Stimulated activated CD4-positive, alpha-beta T cell treated with anti-CD3 and anti-CD28 coated beads, Interleukin-12 subunit alpha, Interleukin-12 subunit beta, amount 100 ng/mL, for 4 hours (primary cell): Measurements from ENCODE around the gene RASL10A.
"Not testable (repeated sequence)": the region's sequence is repeated elsewhere in the genome, so short reads cannot be mapped to it uniquely, and the experiment has no call there.

Experiments
- DNase-seq: peaks from one replicate; pipeline ENCODE4 v3.0.0-alpha.2; 2020

Gene RASL10A

GRCh38 chr22:29315286-29316140 lies at the start of gene RASL10A:
Gene RASL10A (minus strand): TSS chr22:29315697. CDS start chr22:29315246, 451 bp downstream.
- no peak for DNase-seq

DNA sequence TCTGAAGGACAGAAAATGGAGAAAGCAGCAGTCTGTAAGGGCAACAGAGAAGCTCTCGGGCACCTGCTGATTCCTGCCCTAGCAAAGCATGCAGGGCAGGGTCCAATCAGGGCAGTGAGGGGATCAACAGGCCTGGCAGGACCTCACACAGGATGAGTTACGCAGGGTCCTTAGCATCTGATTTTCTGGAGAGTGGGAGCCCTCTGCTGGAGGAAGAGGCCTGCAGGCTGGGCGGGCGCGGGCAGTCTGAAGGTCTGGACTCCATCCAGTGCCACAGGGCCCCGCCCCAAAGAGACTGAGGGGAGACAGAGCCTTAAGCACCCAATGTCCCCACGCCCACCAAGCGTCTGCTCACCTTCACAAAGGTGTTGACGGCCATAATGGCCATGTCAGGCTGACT lies 44.0 kb upstream of the RASL10A start:
- DNase-seq, result no peak

- not testable (repeated sequence) for DNase-seq
Measured at GRCh38 chr22:29357193-29357890, 41.8 kb upstream of the RASL10A start.

DNA sequence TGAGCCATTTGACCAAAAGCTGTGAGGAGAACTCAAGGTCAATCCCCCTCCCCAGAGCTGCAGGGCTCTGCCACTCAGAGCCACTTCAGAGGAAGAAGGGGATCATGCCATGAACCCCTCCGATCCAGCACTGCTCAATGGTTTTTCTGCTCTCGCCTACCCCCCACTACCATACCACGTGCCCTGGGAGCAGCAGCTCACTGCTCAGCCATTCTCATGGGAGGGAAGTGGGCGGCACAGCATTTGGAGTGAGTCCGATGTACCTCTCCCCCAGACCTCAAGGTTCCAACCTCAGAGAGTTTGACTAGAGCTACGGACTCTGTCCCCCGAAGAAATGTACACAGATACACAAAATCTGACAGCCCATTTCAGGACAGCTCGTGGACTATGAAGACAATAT lies 38.4 kb upstream of the RASL10A start:
- DNase-seq, result no peak

DNA sequence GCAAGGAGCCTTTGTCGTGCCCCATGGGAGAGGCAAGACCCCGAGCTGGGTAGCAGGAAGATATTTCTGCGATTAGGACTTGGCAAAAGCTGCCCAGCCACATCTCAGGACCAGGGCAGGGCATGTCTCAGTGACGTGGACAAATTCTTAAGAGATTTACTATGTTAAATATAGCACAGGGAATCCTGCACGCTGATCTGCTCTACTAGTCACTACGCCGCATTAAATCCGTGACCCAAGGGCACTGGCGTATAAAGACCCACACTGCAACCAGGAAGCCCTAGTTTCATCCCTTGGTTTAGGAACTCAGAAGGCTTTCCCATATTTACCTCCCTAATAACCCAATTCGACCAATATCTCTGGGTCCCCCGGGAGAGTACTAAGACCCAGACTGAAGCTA lies 37.8 kb upstream of the RASL10A start:
- no peak for DNase-seq

DNA sequence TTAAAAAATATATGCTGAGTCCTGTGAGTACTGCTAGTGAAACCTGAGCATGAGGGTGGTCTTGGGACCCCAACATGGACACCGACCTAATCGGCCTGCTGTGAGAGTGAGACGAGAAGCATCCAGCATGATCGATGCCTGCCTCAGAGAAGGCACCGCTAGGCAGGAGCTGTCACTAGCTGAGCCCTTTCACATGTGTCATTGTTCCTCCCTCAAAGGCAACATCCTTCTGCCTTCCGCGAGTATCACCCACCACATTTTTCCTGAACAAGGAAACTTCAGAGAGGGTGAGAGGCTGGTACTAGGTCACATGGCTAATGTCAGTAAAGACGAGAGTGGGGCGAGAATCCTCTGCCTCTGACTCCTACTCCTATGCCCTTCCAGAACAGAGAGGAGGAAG lies 37.3 kb upstream of the RASL10A start:
- no peak for DNase-seq

DNA sequence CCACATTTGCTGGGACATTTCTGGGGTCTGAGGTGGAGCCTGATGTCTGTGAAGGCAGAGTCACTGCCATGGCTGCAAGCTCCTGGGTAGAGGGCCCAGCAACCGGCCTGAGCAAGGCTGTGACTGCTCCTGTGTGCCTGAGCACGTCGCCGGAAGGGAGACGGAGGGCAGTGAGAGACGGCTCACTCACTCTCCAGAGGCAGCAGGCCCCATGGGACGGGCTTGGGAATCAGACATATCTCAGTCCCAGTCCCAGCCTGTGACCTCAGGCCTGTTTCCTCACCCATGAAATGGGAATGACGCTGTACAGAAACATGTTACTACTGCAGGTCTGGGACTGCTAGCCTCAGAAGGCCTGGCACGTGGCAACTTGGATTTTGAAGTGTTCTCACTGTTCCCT lies 36.4 kb upstream of the RASL10A start:
- DNase-seq, result no peak

GRCh38 chr22:29351042-29351441 lies 35.5 kb upstream of the RASL10A start:
- DNase-seq, result no peak

- DNase-seq, result no peak
Measured at GRCh38 chr22:29348956-29349355, 33.5 kb upstream of the RASL10A start.

DNA sequence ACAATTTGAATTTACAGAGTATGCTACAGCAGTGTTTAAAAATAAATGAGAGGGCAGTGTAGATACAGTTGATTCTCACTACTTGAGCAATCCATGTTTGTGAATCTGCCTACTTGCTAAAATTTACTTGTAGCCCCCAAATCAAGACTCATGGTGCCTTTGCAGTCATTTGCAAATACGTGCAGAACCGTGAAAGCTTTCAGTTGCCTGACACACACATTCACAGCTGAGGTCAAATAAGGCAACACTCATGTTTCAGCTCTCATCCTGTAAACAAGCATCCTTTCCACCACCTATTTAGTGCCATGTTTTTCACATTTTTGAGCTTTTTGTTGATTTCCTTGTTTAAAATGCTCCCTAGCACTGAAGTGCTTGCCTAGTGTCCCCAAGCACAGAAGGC lies 32.5 kb upstream of the RASL10A start:
- DNase-seq, result no peak

- DNase-seq, result no peak
Measured at GRCh38 chr22:29346659-29347058, 31.2 kb upstream of the RASL10A start.

- no peak for DNase-seq
Measured at GRCh38 chr22:29345932-29346331, 30.4 kb upstream of the RASL10A start.

DNA sequence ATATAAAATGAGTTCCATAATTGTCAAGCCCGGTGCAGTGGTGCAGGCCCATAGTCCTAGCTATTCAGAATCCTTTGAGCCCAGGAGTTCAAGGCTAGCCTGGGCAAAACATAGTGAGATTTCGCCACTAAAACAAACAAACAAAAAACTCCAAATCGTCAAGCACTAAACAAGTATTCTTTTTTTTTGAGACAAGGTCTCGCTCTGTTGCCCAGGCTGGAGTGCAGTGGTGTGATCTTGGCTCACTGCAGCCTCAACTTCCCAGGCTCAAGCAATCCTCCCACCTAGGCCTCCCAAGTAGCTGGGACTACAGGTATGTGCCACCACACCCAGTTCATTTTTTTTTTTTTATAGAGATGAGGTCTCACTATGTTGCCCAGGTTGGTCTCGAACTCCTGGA lies 29.4 kb upstream of the RASL10A start:
- not testable (repeated sequence) for DNase-seq

- no peak for DNase-seq
Measured at GRCh38 chr22:29344137-29344536, 28.6 kb upstream of the RASL10A start.

DNA sequence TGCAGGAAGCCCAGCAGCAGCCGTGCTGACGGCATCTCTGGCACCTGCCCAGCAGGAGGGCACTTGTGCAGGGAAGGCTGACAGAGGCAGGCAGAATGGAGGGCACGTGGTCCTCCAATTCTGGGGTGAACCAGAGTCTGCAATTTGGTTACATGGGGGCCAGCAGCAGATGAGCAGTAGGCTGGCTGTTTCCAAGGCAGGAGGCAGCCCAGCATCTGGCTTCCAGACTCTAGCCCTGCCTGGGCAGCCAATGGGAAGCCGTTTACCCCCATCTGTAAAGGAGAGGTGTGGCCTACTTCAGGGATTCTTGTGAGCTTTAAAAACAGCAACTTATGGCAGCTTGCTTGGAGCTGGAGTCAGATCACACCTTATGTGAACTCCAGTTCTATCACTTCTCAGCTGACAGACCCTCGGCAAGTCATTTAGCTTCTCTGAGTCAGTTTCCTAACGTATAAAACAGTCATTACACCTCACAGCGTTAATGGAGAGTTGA lies 27.9 kb upstream of the RASL10A start:
- no peak for DNase-seq

DNA sequence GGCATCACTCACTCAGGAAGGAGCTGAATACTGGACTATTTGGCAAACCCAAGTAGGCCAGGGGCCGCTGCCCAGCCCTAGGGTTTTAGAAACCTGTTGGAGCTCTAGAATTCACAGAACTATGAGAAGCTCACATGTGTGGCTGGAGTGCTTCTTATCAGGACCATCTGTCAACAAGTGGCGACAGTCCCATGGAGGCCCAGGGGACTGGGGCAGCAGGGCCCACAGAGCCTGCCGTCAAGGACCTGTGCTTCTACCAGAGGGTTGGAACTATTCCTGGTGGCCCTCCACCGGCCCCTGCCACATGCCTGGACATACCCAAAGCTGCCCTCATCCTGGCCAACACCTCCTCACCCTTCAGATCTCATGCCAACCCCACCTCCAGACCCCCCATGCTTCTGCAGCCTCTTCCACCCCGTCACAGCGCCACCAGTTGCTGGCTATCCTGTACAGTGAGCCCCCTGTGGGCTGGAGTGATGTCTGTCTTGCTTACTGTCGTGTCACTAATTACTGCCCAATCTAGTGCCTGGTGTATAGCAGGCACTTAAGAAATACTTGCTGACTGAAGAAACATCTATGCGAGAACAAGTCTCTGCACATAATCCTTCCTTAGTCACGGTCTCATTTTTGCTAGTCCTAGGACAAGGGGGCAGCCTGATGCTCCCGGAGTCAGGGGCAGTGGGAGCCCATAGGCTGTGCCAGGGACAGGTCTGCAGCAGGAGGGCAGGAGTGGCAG lies 27.2 kb upstream of the RASL10A start:
- no peak for DNase-seq

DNA sequence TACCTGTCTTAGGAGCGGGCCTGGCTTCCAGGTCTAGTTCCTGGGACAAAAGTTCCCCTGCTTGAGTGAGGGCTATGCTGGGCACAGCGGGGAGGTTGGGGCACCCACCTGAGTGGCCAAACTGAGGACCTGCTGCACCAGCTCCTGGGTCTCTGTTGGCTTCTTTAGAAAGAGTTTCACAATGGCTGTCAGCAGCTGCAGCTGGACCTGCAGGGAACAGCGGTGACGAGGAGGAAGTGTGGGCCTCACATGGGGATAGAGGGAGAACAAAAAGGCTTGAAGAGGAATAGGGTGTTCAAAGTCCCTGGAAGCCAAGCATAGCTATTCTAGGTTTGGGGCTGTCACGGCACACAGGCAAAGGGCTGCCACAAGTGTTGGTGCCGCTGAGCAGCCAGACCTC lies 26.7 kb upstream of the RASL10A start:
- DNase-seq, result no peak

DNA sequence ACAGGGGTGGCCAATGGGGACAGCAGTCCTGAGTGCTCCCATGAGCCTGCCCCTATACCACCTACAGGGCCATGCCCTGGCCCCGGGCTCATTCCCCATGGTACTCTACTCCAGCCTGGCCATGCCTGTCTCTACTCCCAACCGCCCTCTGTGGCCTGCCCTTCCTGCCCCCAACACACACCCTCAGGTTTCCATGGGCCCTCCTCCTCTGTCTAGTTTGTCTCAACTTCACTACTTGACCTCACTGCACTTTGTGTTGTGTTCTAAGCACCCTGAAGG lies 26.3 kb upstream of the RASL10A start:
- no peak for DNase-seq

DNA sequence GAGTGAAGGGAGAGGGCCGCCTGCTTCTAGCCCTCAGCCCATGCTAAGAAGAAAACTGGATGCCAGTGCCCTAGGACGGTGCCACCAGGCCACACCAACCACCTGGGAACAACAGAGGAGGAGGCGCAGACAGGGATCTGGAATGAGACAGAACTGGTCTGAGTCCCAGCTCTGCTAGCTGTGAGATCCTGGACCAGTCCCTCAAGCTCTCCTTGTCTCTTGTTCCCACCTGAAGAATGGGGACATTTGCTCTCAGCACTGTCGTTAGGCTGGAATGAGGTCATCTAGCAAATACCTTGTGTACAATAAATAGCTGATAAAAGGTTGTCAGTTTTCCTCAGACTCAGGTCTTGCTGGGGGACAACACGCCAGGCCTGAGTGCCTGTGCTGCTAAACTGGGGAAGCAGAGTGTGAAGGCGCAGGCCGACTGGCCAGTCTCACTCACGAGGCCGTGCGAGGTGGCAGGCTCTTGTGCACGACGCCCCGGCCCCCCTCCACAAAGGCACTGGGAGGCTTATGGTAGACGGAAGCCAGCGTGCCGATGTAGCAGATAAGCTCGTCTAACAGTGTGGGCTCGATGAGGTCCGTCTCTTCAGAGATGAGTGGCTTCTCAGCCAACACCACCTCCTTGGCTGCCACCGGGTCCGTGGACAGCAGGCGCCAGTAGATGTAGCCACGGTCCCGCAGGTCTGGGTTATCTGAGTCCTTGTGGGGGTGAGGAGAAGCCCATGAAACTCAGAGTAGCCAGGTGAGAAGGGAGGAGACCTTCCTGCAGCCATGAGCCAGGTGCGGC lies 25.8 kb upstream of the RASL10A start:
- no peak for DNase-seq

DNA sequence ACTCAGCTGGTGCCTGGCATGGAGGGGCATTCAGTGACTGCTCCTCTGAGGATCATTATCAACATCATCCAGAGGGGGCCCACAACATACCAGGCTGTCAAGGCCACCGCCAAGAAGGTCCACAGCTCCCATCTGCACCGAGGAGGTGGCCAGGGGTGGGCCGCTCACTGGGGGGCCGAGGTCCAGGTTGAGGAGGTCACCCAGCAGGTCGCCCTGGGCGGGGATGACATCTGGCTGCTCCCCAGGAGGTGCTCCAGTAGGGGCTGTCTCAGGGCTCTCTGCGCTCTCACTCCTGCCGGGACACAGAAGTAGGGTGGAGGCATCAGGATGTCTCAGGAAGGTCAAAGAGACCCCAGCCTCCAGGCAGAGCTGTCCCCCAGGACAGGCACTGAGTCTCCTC lies 25.1 kb upstream of the RASL10A start:
- DNase-seq, result no peak

GRCh38 chr22:29339381-29340235 lies 24.1 kb upstream of the RASL10A start:
- DNase-seq, result no peak

DNA sequence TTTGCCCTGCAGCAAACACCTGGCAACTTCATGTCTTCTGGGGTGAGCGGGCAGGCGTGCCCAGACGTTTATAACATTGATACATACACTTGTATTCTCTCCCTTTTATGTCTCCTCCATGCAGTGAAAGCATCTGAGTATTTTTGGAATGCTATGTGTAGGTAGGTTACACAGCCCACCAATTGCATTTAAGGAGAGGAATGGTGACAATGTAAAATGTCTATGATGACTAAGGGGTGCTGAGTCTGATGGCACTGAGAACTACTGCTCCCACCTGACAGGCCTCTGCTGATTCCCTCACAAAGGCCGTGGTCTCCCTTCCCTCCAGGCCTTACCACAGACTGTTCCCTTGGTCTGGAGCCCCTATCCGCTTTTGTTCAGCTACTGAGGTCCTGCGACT lies 22.9 kb upstream of the RASL10A start:
- no peak for DNase-seq
